ELR (cell line): ENCODE measurements around the gene IFNGR1.
"Not testable (repeated sequence)": the region's sequence is repeated elsewhere in the genome, so short reads cannot be mapped to it uniquely, and the experiment has no call there.

Source experiments
- DNase-seq: peaks from one replicate; pipeline ENCODE4 v3.0.0-alpha.2; 2015; ENCODE audit warnings: low read depth

The IFNGR1 gene

GRCh38 chr6:137211910-137212309, 7.3 kb downstream of the IFNGR1 start:
- DNase-seq: no peak

GRCh38 chr6:137210903-137211302, 8.3 kb downstream of the IFNGR1 start:
- DNase-seq: no peak

DNA sequence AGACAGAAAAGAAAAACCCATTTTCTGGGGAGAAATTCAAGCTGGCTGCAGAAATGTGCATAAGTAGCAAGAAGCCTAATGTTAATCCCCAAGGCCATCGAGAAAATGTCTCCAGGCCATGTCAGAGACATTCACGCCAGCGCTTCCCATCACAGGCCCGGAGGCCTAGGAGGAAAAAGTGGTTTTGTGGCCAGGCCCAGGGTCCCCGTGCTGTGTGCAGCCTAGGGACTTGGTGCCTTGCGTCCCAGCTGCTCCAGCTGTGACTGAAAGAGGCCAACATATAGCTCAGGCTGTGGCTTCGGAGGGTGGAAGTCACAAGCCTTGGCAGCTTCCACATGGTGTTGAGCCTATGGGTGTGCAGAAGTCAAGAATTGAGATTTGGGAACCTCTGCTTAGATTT, 10.9 kb downstream of the IFNGR1 start:
- DNase-seq: no peak

DNA sequence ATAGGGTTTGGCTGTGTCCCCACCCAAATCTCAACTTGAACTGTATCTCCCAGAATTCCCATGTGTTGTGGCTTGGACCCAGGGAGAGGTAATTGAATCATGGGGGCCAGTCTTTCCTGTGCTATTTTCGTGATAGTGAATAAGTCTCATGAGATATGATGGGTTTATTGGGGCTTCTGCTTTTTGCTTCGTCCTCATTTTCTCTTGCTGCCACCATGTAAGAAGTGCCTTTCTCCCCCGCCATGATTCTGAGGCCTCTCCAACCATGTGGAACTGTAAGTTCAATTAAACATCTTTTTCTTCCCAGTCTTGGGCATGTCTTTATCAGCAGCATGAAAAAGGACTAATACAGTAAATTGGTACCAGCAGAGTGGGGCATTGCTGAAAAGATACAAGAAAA, 11.7 kb downstream of the IFNGR1 start:
- not testable (repeated sequence) for DNase-seq

GRCh38 chr6:137206577-137206976, 12.6 kb downstream of the IFNGR1 start:
- no peak for DNase-seq

- no peak for DNase-seq
Measured at GRCh38 chr6:137203256-137203655, 15.9 kb downstream of the IFNGR1 start.

DNA sequence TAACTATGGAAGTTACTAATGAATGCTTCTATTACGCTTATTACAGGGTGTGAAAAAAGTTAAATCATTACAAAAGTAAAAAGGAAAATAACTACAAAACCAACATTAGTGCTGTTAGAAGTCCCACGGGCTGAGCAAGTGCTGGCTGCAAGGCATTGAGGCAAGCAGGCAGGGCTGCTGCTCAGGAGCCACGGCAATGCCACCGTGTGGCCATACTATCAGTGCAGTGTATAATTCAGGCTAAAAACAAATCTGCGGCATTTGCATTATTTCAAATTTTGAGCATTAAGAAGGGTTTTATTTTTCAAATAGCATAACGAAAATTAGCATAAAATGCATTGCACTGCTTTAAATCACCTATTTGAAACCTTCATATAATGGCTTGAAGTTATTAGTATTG, 17.1 kb downstream of the IFNGR1 start:
- DNase-seq: no peak

DNA sequence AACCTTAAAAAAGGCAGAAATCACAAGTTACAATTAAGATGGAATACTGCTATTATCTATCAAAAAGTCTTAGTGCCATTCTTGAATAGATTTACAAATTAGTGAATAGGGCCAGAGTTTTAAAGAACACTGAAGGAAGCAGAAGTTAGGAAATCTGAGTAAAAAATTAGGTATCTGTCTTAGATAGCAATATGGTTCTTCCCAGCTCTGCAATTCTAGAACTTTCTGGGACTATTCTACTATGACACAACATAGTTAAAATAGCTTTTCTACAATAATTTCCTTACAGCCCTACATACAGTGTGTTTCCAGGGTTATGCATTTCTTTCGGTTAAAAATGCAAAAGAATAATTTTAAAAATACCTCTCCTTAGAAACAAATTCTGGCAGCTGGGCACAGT, 18.2 kb downstream of the IFNGR1 start:
- no peak for DNase-seq

DNA sequence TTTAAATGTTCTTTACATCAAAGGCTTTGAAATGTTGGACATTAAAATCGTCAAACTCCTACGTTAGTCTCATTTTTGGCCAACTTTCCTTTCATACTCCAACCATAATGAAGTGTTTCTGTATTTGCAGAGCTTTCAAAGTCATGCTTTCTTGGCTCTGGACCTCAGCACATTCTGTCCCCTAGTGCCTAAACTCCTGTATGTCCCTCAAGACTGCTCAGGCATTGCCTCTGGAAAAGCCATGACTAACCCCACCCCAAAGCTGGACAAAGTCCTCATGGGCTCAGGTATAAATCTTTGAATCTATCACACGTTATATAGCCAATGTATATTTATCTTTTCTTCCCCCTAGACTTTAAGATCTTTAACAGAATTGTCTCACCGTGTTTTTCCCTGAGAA, 18.9 kb downstream of the IFNGR1 start:
- DNase-seq: no peak

DNA sequence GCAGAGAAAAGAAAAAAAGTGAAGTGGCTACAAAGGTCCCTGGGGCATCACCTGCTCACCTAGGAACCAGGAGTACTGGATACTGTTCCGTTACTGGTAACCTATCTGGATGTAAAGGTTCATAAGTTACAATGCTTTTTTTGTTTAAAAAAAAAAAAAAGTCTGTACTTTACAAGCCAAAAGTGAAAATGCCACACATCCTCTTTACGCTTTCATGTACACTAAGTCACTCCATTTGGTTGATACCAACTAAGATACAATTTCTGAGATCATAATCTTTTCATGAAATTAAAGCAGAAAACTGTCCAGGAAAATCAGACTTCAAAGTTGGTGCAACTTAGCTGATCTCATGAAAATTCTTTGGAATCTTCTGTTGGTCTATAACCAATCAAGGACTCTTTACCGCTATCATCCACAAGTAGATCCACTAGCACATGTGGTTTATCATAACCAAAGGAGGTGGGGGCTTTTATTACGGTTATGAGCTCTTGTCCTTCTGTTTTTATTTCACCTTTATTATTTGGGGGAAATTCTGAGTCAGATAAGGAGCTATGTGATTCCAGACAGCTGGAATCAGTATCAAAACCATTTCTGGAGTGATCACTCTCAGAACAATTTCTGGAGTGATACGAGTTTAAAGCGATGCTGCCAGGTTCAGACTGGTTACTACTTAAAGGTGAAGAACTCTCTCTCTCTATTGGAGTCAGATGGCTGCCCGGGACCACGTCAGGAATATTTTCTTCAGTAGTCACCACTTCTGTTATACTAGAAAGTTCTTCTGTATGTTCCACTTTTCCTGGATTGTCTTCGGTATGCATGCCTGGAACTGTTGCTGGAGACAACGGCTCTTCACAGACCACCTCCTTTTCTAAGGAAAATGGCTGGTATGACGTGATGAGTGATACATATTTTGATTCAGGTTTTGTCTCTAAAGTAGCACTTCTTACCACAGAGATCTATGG, 21.2 kb downstream of the IFNGR1 start:
- DNase-seq: no peak

GRCh38 chr6:137193256-137194070, 25.7 kb downstream of the IFNGR1 start:
- no peak for DNase-seq

DNA sequence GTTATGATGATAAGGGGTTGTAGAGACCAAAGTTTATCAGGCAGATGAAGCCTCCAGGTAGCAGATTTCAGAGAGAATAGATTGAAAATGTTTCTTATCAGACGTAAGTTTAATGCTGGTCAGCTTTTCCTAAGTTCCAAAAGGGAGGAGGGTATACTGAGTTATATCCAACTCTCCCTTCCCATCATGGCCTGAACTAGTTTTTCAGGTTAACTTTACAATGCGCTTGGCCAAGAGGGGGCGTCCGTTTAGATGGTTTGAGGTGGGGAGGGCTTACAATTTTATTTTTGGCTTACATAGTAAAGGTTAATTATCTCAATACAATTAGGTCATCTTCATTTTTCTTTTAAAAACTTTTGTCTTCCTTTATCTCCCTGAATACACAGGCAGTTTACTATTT, 26.4 kb downstream of the IFNGR1 start:
- no peak for DNase-seq

DNA sequence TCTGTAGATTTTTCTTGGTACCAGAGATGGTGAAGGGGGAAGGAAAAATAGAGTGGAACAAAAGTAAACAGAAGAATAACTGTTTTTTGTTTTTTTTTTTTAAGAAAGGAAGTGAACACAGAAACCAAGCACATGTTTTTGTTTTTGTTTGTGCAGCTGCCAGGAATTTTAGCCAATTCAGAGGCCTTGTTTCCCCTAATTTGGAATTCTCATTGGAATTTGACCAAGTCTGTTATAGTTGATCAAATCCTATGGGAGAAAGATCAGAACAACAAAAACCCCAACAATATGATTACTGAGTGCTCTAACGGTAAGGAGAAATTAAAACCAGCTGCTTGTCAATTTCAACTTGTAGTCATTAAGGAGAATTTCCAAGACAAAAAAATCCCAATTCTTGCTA, 27.5 kb downstream of the IFNGR1 start:
- DNase-seq: no peak

- DNase-seq: no peak
Measured at GRCh38 chr6:137191236-137191635, 27.9 kb downstream of the IFNGR1 start.

- DNase-seq: no peak
Measured at GRCh38 chr6:137190583-137191094, 28.5 kb downstream of the IFNGR1 start.

DNA sequence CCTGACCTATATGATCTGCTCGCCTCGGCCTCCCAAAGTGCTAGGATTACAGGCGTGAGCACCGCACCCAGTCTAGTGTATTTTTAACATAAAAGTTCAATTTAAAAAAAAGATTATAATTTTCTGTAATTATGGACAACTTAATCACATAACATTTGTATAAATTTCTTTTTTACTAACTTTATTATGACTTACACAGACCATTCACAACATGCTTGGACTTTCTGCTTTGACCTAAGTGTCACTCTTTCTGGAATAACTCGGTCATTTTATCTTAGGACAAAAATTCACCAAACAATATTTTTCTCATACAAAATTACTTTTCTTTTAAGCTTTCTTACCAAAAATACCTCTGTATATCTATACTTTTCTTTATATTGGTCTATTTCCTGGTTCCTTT, 30.3 kb downstream of the IFNGR1 start:
- peak; percentile 52 for DNase-seq

- no peak for DNase-seq
Measured at GRCh38 chr6:137185290-137185689, 33.9 kb downstream of the IFNGR1 start.

DNA sequence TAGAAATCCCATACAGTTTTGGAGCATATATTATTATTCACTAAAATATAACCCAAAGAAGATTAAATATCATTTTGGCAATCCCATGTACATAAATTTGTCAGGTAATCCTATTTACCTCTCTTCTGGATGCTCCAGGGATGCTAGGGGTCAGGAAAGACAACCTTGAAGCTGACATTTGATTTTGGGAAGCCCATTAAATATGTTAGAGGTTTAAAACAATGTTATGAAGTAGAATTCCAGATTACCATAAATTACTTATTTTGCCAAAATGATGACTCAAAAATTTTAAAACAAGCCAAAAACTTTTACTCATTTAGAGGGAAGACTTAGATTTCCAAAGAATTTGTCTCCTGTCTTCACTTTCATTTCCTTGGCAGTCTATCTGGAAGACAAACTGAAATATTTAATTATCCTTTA, 36.5 kb downstream of the IFNGR1 start:
- DNase-seq: no peak

GRCh38 chr6:137181891-137182653, 37.1 kb downstream of the IFNGR1 start:
- DNase-seq: no peak

DNA sequence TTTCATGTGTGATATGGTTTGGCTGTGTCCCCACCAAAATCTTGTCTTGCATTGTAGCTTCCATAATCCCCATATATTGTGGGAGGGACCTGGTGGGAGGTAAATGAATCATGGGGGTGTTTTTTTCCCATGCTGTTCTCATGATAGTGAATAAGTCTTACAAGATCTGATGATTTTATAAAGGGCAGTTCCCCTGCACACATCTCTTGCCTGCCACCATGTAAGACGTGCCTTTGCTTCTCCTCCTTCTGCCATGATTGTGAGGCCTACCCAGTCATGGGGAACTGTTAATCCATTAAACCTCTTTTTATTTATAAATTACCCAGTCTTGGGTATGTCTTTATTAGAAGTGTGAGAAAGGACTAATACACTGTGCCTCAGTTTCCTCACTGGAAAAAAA, 41.6 kb downstream of the IFNGR1 start:
- DNase-seq: no peak

- DNase-seq: no peak
Measured at GRCh38 chr6:137176729-137177128, 42.5 kb downstream of the IFNGR1 start.

DNA sequence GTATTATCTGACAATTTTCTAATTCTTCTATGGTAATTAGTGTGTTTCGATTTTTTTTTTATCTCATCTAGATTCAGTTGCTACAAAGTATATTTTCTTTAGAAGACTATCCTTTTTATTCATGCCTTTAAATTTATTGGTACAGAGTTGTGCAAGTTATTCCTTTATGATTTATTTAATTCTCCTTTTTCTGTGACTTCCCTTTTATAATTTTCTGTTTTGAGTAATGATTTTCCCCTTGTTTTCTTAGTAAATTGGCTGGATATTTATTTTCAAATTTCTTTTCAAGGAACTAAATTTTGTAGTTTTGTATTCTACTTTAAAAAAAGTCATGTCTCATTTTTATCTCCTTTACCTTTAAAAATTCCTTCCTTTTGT, 43.3 kb downstream of the IFNGR1 start:
- no peak for DNase-seq
